Tibial nerve (tissue), 3 donors: ENCODE results near the gene VSIR.

Experiments
- CTCF ChIP-seq, 5 experiments: fragments of 200-600 bp in 3 of 5; fragments of 450-650 bp in 2 of 5; sonication (generic) in 3 of 5; IDR thresholded peaks; one replicate each; pipeline ENCODE4 v1.5.1; 2016 to 2019; ENCODE audit warnings: antibody characterized with exemption in 5 of 5, mild to moderate bottlenecking in 3 of 5, moderate library complexity in 2 of 5
- POLR2A ChIP-seq, 2 donors: fragments of 450-650 bp; IDR thresholded peaks; one replicate each; pipeline ENCODE4 v1.6.1; 2017; ENCODE audit warnings: antibody characterized with exemption in 2 of 2, mild to moderate bottlenecking in 2 of 2, moderate library complexity in 2 of 2

GRCh38 chr10:71743866-71744265 lies 29.5 kb downstream of the VSIR start:
- TF ChIP-seq CTCF (IDR thresholded peaks at IDR 0.05) (no peak), POLR2A (IDR thresholded peaks at IDR 0.05) (no peak)
